Heart right ventricle (tissue), 16 donors: ENCODE results near the gene PRKAG2. TPM values are rescaled to one million over a fixed set of nuclear protein-coding genes. Genes with fewer than 3 reads are reported as not detected.

Source experiments
- ATAC-seq, 8 donors: fragments of 200-7000 bp; cut with Tn5 transposase; one replicate each; pipeline ENCODE4 v1.9.1; 2020; ENCODE audit warnings: mild to moderate bottlenecking in 8 of 8, moderate library complexity in 8 of 8, moderate number of reproducible peaks in 1 of 8
- DNase-seq, 2 donors: peaks; one replicate each; pipeline ENCODE4 v3.0.0-alpha.2; 2020
- H3K27ac ChIP-seq, 10 donors: fragments of 200-600 bp; sonication (generic) in 2 of 10; one replicate each; pipeline versions ENCODE4 v1.5.0 to v1.8.0; 2020 to 2022; ENCODE audit warnings: mild to moderate bottlenecking in 3 of 10
- H3K27me3 ChIP-seq, 7 donors: fragments of 200-600 bp; one replicate each; pipeline ENCODE4 v1.8.0; 2021 to 2022; ENCODE audit warnings: mild to moderate bottlenecking in 2 of 7
- H3K36me3 ChIP-seq, 9 donors: fragments of 200-600 bp; sonication (generic) in 1 of 9; one replicate each; pipeline versions ENCODE4 v1.5.0 to v1.8.0; 2020 to 2022; ENCODE audit warnings: mild to moderate bottlenecking in 2 of 9
- H3K4me1 ChIP-seq, 9 donors: fragments of 200-600 bp; sonication (generic) in 1 of 9; one replicate each; pipeline versions ENCODE4 v1.5.0 to v1.8.0; 2020 to 2022; ENCODE audit warnings: mild to moderate bottlenecking in 4 of 9
- H3K4me3 ChIP-seq, 10 donors: fragments of 200-600 bp; sonication (generic) in 2 of 10; one replicate each; pipeline versions ENCODE4 v1.5.0 to v1.8.0; 2020 to 2022; ENCODE audit warnings: mild to moderate bottlenecking in 7 of 10, moderate library complexity in 2 of 10
- H3K9me3 ChIP-seq, 11 donors: fragments of 200-600 bp in 10 of 11; sonication (generic) in 2 of 11; one replicate each; pipeline versions ENCODE4 v1.5.0 to v1.8.0; 2013 to 2022; ENCODE audit warnings: mild to moderate bottlenecking in 2 of 11, control low read depth in 1 of 11, moderate library complexity in 1 of 11
- WGBS, 2 donors: extraction: QIAGEN DNeasy Blood & Tissue Kit; methylation state at CpG; one replicate each; pipeline ENCODE4 v1.1.7; 2013; ENCODE audit warnings: inconsistent platforms in 1 of 2; 5-methylcytosine and 5-hydroxymethylcytosine counted together
- intact Hi-C, 10 donors: fragments of 100-400 bp; cut with DNase I; formaldehyde crosslinking; loops; one replicate each; pipeline versions ENCODE4 v1.11.1 to v1.14.2; 2022
- polyA plus RNA-seq, 2 donors: library from polyadenylated mRNA; stranded (reverse); fragments of 200-250 nt; gene quantifications; one replicate each; pipeline ENCODE4 v1.2.3, GENCODE V29; 2013
- total RNA-seq, 10 donors: library from RNA; stranded (reverse); fragmentation: NEBNext Ultra II Directional in 3 of 10; extraction: Animal tissue kit (Norgen Biotek cat#: 25700) in 3 of 10; gene quantifications; one replicate each; pipeline versions ENCODE4 v1.2.1 to v1.2.4, GENCODE V29; 2021 to 2023
- TF ChIP-seq, protein P1 (sequence below), 9 donors: fragments of 200-600 bp; sonication (generic) in 2 of 9; IDR thresholded peaks; one replicate each; pipeline versions ENCODE4 v1.5.0 to v1.8.0; 2021 to 2022; ENCODE audit warnings: antibody characterized with exemption in 9 of 9, mild to moderate bottlenecking in 5 of 9, moderate library complexity in 1 of 9
- donor health status: Arrhythmogenic right ventricular cardiomyopathy.
- donor health status: ischemic (EF 13 %, LVEDD 7.1; RV severe dilation, severe dysfunction).
- donor health status: healthy with polysubstance abuse.
- donor health status: DM: no; HTN: yes; CAD: no.
- donor health status: DM: no; HTN: no; CAD: no.
- donor health status: ischemic (EF 25% LVEDD 6.9; RV normal size, moderate dysfunction).
- donor health status: ischemic (EF 25% LVEDD 5.7; RV mildly dilated, moderate dysfunction).
- donor health status: healthy.
- donor health status: DM: yes; HTN: yes; CAD: no.
- donor health status: Ischemic cardiomyopathy.
- donor health status: ischemic (EF 35%, LVEDD 5.7; RV mildly dilated, moderate dysfunction).
- donor health status: nonischemic (EF 11% LVEDD 7.7; RV severe dilation, severe dysfunction).
- donor health status: DM: yes; HTN: yes; CAD: no.
- donor health status: PGD.
- donor health status: ischemic (EF 29% LVEDD 5.4; RV normal size, mild dysfunction).
- donor health status: nonischemic (EF 23%, LVEDD 6.1; RV moderate dilation, normal function).

PRKAG2 gene
- total and polyA plus RNA-seq, 12 donors: 52.4 to 156 (median 114) TPM

DNA sequence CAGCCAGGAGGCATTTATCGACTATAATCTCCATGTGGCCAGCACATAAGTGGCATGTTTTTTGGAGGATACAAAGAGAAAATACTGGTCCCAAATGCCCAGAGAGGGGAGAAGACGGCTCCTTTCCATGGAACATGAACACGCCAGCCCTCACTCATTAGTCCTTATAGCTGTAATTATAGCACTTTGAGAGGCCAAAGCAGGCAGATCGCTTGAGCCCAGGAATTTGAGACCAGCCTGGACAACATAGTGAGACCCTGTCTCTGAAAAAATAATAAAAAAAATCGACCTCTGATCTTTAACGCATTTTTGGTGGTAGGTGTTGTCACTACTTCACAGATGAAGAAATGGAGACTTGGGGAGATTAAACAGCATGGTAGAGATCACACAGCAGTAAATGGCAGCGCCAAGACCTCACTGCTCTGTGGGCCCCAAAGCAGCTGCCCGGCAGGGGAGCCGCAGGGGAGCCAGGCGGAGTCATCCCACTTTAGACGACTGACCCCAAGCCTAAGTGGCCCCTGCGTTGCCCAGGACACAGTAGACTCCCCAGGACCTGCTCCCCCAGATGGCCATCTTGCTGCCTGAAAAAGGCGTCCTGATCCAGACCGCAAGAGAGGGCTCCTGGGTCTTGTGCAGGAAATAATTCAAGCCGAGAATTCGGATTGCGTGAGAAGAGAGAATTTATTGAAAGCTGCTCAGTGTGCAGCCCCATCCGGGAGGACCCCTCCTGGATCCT is 21.2 kb upstream of the PRKAG2 start:
- H3K9me3 ChIP-seq: no peaks in the 10 kb centered on the region
- no peak overlapping the region for H3K4me3 ChIP-seq
- ATAC-seq (no peak), DNase-seq (no peak)
- intact Hi-C loops: no loop called here
- H3K4me1 ChIP-seq: peaks cover 0 to 5% (median 0%) of the 10 kb centered on the region in 9 donors
- no peaks in the 10 kb centered on the region for H3K36me3 ChIP-seq
- H3K27me3 ChIP-seq: peaks cover 0 to 40% (median 5%) of the 10 kb centered on the region in 7 donors
- TF ChIP-seq, protein P1, sequence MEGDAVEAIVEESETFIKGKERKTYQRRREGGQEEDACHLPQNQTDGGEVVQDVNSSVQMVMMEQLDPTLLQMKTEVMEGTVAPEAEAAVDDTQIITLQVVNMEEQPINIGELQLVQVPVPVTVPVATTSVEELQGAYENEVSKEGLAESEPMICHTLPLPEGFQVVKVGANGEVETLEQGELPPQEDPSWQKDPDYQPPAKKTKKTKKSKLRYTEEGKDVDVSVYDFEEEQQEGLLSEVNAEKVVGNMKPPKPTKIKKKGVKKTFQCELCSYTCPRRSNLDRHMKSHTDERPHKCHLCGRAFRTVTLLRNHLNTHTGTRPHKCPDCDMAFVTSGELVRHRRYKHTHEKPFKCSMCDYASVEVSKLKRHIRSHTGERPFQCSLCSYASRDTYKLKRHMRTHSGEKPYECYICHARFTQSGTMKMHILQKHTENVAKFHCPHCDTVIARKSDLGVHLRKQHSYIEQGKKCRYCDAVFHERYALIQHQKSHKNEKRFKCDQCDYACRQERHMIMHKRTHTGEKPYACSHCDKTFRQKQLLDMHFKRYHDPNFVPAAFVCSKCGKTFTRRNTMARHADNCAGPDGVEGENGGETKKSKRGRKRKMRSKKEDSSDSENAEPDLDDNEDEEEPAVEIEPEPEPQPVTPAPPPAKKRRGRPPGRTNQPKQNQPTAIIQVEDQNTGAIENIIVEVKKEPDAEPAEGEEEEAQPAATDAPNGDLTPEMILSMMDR (IDR thresholded peaks at IDR 0.05): no peak
- H3K27ac ChIP-seq: no peak overlapping the region
- 82 to 84% methylated on average over 18 of the region's 18 CpGs for WGBS, 2 donors

DNA sequence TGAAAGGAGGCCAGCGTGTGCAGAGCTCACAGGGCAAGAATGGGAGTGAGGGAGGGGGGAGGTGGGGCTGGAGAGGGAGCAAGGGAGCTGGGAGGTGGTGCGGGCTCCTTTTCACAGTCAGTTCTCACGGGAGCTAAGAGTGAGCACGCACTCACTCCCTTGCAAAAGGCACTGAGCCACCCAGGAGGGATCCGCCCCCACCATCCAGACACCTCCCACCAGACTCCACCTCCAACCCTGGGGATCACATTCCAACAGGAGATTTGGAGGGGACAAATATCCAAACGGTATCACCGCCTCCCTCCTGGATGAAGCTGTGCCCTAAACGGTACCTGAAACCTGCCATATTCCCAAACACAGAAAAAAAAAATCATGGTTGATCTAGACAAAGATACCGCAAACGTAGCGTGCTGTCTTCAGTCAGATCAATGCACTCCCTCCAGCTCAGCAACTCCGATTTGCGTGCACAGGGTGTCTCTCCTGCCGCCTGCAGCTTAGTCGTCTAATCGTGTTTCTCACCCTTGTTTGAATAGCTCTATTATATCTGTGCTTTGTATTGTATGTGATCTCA is 20.3 kb upstream of the PRKAG2 start:
- peaks cover 0 to 5% (median 0%) of the 10 kb centered on the region in 9 donors for H3K4me1 ChIP-seq
- no peak overlapping the region for H3K27ac ChIP-seq
- H3K36me3 ChIP-seq: no peaks in the 10 kb centered on the region
- peaks cover 0 to 40% (median 5%) of the 10 kb centered on the region in 7 donors for H3K27me3 ChIP-seq
- peak overlapping the region in 1 of 10 donors; percentile 14 for H3K4me3 ChIP-seq
- intact Hi-C loops: no loop called here
- ATAC-seq (peak in 3 of 8 donors; percentile 27 to 66 (median 57)), DNase-seq (no peak)
- TF ChIP-seq, protein P1 (IDR thresholded peaks at IDR 0.05): no peak
- 8 to 14% methylated on average over 16 of the region's 16 CpGs for WGBS, 2 donors
- no peaks in the 10 kb centered on the region for H3K9me3 ChIP-seq

DNA sequence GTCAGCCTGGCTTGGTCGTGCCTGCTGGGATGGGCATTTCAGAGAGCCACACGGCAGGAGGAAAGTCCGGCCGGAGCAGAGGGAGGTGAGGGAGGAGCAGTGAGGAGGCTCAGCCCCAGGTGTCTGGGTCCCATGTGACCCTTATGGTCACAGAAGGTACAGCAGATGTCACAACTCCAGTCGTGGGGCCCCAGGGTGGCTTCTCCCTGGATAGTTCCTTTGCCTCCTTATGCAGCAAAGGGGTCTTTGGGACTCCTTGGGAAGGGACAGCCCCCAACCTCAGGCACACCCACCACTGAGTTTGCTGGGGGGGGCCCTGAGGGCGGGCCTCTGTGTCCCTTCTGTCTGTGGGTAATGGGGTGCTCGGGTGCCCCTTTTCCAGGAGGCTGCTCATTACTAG is 19.6 kb upstream of the PRKAG2 start:
- ATAC-seq (no peak), DNase-seq (no peak)
- intact Hi-C loops: no loop called here
- H3K36me3 ChIP-seq: no peaks in the 10 kb centered on the region
- TF ChIP-seq, protein P1 (IDR thresholded peaks at IDR 0.05): no peak
- H3K27me3 ChIP-seq: peaks cover 0 to 40% (median 5%) of the 10 kb centered on the region in 7 donors
- H3K9me3 ChIP-seq: no peaks in the 10 kb centered on the region
- peaks cover 0 to 10% (median 4%) of the 10 kb centered on the region in 9 donors for H3K4me1 ChIP-seq
- H3K4me3 ChIP-seq: no peak overlapping the region
- WGBS, 2 donors: 74 to 79% methylated on average over 7 of the region's 7 CpGs
- no peak overlapping the region for H3K27ac ChIP-seq

DNA sequence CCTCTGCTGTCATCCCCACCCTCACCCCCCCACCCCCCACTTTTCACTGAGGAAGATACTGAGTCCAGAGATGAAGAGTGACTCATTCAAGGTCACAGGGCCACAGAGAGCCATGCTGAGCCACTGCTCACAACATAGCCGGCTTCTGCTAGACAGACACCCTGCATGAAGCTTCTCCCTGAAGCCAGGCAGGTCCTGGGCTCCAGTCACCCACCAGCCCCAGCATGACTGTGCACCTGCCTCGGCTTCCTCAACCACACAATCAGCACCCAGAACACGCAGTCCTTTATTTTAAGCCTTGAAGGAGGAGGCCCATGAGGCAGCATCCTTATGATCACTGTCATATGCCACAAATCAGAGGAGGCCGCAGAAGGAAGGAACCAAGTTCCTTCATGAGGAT is 19.2 kb upstream of the PRKAG2 start:
- 88 to 91% methylated on average over 4 of the region's 4 CpGs for WGBS, 2 donors
- H3K36me3 ChIP-seq: no peaks in the 10 kb centered on the region
- H3K27me3 ChIP-seq: peaks cover 0 to 40% (median 8%) of the 10 kb centered on the region in 7 donors
- no peak overlapping the region for H3K27ac ChIP-seq
- no peaks in the 10 kb centered on the region for H3K9me3 ChIP-seq
- H3K4me3 ChIP-seq: no peak overlapping the region
- peaks cover 0 to 12% (median 5%) of the 10 kb centered on the region in 9 donors for H3K4me1 ChIP-seq
- TF ChIP-seq, protein P1 (IDR thresholded peaks at IDR 0.05): no peak
- intact Hi-C loops: no loop called here
- DNase-seq: no peak
- ATAC-seq: no peak
